K562 (cell line): ENCODE results near the gene PRSS50. TPM values are rescaled to one million over a fixed set of nuclear protein-coding genes. Genes with fewer than 3 reads are reported as not detected.

Source experiments
- FOXJ2 ChIP-seq: fragments of 200-800 bp; sonication (Bioruptor generic); IDR thresholded peaks from 2 replicates; pipeline ENCODE4 v1.6.1; 2016; ENCODE audit warnings: missing genetic modification characterization, missing compliant biosample characterization
- GATAD2A ChIP-seq: fragments of 450-650 bp; IDR thresholded peaks from 2 replicates; pipeline ENCODE4 v1.6.1; 2017
- MECOM ChIP-seq: fragments of 250-450 bp; sonication (Bioruptor Pico); IDR thresholded peaks from 2 replicates; pipeline ENCODE4 v1.8.0; 2022; ENCODE audit warnings: inconsistent platforms
- MYBL2 ChIP-seq, 2 experiments: fragments of 450-650 bp in 1 of 2; sonication (generic) in 1 of 2; formaldehyde crosslinking in 1 of 2; IDR thresholded peaks; 2 replicates each; pipeline versions ENCODE4 v1.6.1 to v1.8.1; 2017 to 2022; ENCODE audit warnings: borderline replicate concordance in 1 of 2, inconsistent platforms in 1 of 2, low read depth in 1 of 2, mild to moderate bottlenecking in 1 of 2, missing genetic modification reagents in 1 of 2, moderate library complexity in 1 of 2
- NFYB ChIP-seq: IDR thresholded peaks from 2 replicates; pipeline ENCODE4 v1.6.1; 2011; ENCODE audit warnings: mild to moderate bottlenecking, moderate library complexity; ENCODE audit not compliant: insufficient read length; ENCODE audit errors: extremely low read depth
- NR2C2 ChIP-seq, 2 experiments: fragments of 200-800 bp in 1 of 2; sonication (Bioruptor generic) in 1 of 2; sonication (generic) in 1 of 2; formaldehyde crosslinking in 1 of 2; IDR thresholded peaks; 2 replicates each; pipeline versions ENCODE4 v1.6.1 to v1.8.0; 2016 to 2022; ENCODE audit warnings: mild to moderate bottlenecking in 1 of 2, missing compliant biosample characterization in 1 of 2, missing genetic modification characterization in 1 of 2, missing genetic modification reagents in 1 of 2
- SMARCB1 ChIP-seq: IDR thresholded peaks from 2 replicates; pipeline ENCODE4 v1.6.1; 2011; ENCODE audit warnings: improper control_type of control experiment, low read depth; ENCODE audit not compliant: insufficient read length
- SRF ChIP-seq, 2 experiments: fragments of 250-450, 450-650 bp in 1 of 2; sonication (Bioruptor Pico) in 1 of 2; sonication (generic) in 1 of 2; formaldehyde crosslinking; IDR thresholded peaks; 2 replicates each; pipeline versions ENCODE4 v1.5.0 to v1.5.1; 2020 to 2022; ENCODE audit warnings: mild to moderate bottlenecking in 1 of 2, missing genetic modification reagents in 1 of 2
- TBP ChIP-seq: optimal IDR thresholded peaks from 2 replicates; pipeline ENCODE3; 2011; ENCODE audit warnings: low read depth, low read length, improper control_type of control experiment
- TEAD4 ChIP-seq, 2 experiments: sonication (generic) in 1 of 2; formaldehyde crosslinking in 1 of 2; IDR thresholded peaks; 2 replicates each; pipeline versions ENCODE4 v1.6.1 to v1.8.0; 2012 to 2022; ENCODE audit warnings: borderline replicate concordance in 1 of 2, inconsistent platforms in 1 of 2, low read length in 1 of 2, mild to moderate bottlenecking in 1 of 2, missing genetic modification reagents in 1 of 2
- ZNF316 ChIP-seq: fragments of 450-650 bp; IDR thresholded peaks from 2 replicates; pipeline ENCODE4 v1.6.1; 2016
- polyA plus RNA-seq, 8 experiments: library from polyadenylated mRNA; depleted of rRNA in 4 of 8; stranded (reverse) in 5 of 8; unstranded in 3 of 8; fragments of >200 nt; fragmentation: Nextera tagmentation in 2 of 8; fragmentation: Illumina TruSeq in 1 of 8; extraction: Ambion mirVana in 2 of 8; extraction: Trizol in 1 of 8; gene quantifications; 2 replicates each; pipeline versions ENCODE4 v1.2.1 to v1.2.3, GENCODE V29; 2011 to 2014; ENCODE audit warnings: inconsistent platforms in 1 of 8, missing spikeins in 1 of 8
- total RNA-seq, 7 experiments: library from RNA; depleted of rRNA in 6 of 7; stranded (reverse); fragments of >200 nt in 6 of 7; fragmentation: Illumina TruSeq in 2 of 7; extraction: Trizol in 2 of 7; gene quantifications; 2 replicates each; pipeline versions ENCODE4 v1.2.1 to v1.2.3, GENCODE V29; 2011 to 2021; ENCODE audit warnings: low replicate concordance in 1 of 7
- TF ChIP-seq, protein P1 (sequence below): fragments of 450-650 bp; IDR thresholded peaks from 2 replicates; pipeline ENCODE4 v1.6.1; 2018; ENCODE audit warnings: mild to moderate bottlenecking, low read depth; ENCODE audit not compliant: partially characterized antibody
- TF ChIP-seq, protein P2 (sequence below), 2 experiments: IDR thresholded peaks in 1 of 2; conservative IDR thresholded peaks in 1 of 2; 2 replicates each; pipeline ENCODE4 v1.6.1; 2016; ENCODE audit warnings: low read depth in 2 of 2, mild to moderate bottlenecking in 1 of 2, missing compliant biosample characterization in 1 of 2, missing genetic modification characterization in 1 of 2, moderate library complexity in 1 of 2
- TF ChIP-seq, protein P3 (sequence below): fragments of 250-450 bp; sonication (Bioruptor Pico); IDR thresholded peaks from 2 replicates; pipeline ENCODE4 v1.4.0; 2020; ENCODE audit warnings: mild to moderate bottlenecking
- TF ChIP-seq, protein P4 (sequence below): fragments of 450-650 bp; formaldehyde crosslinking; IDR thresholded peaks from 2 replicates; pipeline ENCODE4 v1.4.0; 2022; ENCODE audit warnings: missing genetic modification characterization

PRSS50 gene
- total and polyA plus RNA-seq, 9 of the 15 experiments (the other 6 are each of a cell fraction or from before 2014, with no cell fraction given), result 0.01 TPM; not detected in 8

DNA sequence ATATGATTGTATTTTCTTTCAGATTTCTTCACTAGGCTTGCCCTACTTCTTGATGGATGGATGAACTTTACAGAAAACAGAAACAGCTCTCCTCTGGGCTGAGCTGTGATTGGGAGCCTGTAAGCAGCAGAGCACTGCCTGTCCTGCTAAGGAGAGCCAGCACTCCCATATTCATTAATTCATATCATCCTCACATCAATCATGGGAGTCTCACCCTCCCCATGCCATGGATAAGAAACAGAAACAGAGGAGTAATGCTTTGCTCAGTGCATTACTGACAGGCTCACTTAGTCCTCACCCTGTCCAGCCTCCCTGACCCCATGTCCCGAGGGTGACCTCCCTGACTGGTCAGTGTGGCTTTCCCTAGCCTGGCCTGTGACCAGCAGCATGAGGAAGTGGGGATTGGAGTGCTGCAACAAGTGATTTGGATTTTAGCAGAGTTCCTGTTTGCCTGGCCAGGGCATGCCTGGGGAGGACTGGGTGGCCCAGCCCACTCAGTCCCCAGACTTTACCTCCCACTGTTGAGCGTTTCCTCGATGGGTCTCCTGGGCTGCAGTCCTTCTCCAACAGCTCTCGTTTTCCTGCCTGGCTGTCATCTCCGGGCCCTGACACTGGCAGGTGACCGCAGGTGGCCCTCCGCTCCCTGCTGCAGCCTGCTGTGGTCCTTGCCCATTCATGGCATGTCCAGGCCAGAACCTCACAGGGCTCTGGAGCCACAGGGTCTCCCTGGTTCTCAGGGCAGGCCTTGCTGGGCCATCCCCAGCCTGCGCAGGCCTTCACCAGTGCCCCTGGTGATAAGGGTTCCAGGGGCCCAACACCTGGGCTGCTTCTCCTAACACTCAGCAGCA lies 17.8 kb downstream of the PRSS50 start (continued):
- TF ChIP-seq TEAD4 (IDR thresholded peaks at IDR 0.05; ENCODE audit: low read length) (no peak), TEAD4 (CRISPR knock-in tag; IDR thresholded peaks at IDR 0.05; ENCODE audit: borderline replicate concordance) (no peak), SMARCB1 (no peak), NFYB (no peak), TBP (no peak), SRF (CRISPR knock-in tag; IDR thresholded peaks at IDR 0.05) (no peak), NR2C2 (CRISPR knock-in tag; IDR thresholded peaks at IDR 0.05) (no peak), NR2C2 (tag; IDR thresholded peaks at IDR 0.05) (0 out of 2 replicates have a peak, but pooled peaks have one; percentile 23), MECOM (CRISPR knock-in tag) (no peak), ZNF316 (no peak), FOXJ2 (tag) (no peak), MYBL2 (IDR thresholded peaks at IDR 0.05; ENCODE audit: low read depth) (no peak), MYBL2 (CRISPR knock-in tag; IDR thresholded peaks at IDR 0.05; ENCODE audit: borderline replicate concordance) (no peak), GATAD2A (no peak)
- TF ChIP-seq, protein P1, sequence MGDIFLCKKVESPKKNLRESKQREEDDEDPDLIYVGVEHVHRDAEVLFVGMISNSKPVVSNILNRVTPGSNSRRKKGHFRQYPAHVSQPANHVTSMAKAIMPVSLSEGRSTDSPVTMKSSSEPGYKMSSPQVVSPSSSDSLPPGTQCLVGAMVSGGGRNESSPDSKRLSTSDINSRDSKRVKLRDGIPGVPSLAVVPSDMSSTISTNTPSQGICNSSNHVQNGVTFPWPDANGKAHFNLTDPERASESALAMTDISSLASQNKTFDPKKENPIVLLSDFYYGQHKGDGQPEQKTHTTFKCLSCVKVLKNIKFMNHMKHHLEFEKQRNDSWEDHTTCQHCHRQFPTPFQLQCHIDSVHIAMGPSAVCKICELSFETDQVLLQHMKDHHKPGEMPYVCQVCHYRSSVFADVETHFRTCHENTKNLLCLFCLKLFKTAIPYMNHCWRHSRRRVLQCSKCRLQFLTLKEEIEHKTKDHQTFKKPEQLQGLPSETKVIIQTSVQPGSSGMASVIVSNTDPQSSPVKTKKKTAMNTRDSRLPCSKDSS, result no peak
- TF ChIP-seq, protein P2, sequence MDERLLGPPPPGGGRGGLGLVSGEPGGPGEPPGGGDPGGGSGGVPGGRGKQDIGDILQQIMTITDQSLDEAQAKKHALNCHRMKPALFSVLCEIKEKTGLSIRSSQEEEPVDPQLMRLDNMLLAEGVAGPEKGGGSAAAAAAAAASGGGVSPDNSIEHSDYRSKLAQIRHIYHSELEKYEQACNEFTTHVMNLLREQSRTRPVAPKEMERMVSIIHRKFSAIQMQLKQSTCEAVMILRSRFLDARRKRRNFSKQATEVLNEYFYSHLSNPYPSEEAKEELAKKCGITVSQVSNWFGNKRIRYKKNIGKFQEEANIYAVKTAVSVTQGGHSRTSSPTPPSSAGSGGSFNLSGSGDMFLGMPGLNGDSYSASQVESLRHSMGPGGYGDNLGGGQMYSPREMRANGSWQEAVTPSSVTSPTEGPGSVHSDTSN (CRISPR knock-in tag; IDR thresholded peaks at IDR 0.05; ENCODE audit: low read depth), result no peak
- TF ChIP-seq, protein P2 (tag; conservative IDR thresholded peaks at IDR 0.05; ENCODE audit: low read depth), result 0 out of 2 replicates have a peak, but pooled peaks have one; percentile 14
- TF ChIP-seq, protein P3, sequence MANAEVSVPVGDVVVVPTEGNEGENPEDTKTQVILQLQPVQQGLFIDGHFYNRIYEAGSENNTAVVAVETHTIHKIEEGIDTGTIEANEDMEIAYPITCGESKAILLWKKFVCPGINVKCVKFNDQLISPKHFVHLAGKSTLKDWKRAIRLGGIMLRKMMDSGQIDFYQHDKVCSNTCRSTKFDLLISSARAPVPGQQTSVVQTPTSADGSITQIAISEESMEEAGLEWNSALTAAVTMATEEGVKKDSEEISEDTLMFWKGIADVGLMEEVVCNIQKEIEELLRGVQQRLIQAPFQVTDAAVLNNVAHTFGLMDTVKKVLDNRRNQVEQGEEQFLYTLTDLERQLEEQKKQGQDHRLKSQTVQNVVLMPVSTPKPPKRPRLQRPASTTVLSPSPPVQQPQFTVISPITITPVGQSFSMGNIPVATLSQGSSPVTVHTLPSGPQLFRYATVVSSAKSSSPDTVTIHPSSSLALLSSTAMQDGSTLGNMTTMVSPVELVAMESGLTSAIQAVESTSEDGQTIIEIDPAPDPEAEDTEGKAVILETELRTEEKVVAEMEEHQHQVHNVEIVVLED (CRISPR knock-in tag), result no peak
- TF ChIP-seq, protein P4, sequence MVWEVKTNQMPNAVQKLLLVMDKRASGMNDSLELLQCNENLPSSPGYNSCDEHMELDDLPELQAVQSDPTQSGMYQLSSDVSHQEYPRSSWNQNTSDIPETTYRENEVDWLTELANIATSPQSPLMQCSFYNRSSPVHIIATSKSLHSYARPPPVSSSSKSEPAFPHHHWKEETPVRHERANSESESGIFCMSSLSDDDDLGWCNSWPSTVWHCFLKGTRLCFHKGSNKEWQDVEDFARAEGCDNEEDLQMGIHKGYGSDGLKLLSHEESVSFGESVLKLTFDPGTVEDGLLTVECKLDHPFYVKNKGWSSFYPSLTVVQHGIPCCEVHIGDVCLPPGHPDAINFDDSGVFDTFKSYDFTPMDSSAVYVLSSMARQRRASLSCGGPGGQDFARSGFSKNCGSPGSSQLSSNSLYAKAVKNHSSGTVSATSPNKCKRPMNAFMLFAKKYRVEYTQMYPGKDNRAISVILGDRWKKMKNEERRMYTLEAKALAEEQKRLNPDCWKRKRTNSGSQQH (CRISPR knock-in tag), result no peak
